Hippocampal formation (tissue), 2 donors: Measurements from ENCODE around the gene MEI1.

Experiments
- DNase-seq, 2 donors: peaks; one replicate each; lab custom pipeline; 2025; lab: John Stamatoyannopoulos, UW

The MEI1 gene

DNA sequence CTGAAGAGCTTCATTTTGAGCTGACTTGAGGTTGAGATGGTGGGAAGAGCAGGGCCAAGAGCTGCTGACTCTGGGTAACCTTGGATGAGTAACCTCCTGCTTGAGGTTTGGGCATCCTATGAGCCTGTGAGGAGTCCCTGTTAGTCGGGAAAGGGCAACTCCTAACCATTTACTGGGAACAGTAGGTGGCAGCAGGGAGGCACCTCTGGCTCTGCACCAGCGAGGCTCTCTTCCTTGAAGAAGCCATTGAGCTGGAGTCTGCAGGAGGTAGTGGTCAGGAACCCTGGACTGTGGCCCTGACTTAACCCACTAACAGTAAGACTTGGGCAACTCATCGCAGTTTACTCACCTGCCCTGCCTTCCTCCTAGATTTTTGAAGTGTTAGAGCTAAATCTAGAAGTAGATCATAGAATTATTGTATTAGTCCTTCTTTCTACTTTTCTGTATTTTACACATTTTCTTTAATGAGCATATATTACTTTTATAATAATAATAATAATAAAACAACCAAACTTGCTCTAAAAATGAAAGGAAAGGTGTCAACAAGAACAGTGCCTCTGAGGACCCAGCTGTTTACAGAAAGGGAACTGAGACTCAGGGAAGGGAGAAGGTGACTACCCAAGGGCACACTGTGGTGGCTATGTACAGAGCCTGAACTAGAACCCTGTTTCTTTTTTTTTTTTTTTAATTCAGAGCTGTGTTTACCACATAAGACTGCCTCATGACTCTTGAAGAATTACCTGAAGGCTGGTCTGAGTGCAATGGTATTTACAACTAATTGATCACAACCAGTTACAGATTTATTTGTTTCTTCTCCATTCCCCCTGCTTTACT is 47.5 kb downstream of the MEI1 start:
- DNase-seq = peak; percentile 47 to 49

DNA sequence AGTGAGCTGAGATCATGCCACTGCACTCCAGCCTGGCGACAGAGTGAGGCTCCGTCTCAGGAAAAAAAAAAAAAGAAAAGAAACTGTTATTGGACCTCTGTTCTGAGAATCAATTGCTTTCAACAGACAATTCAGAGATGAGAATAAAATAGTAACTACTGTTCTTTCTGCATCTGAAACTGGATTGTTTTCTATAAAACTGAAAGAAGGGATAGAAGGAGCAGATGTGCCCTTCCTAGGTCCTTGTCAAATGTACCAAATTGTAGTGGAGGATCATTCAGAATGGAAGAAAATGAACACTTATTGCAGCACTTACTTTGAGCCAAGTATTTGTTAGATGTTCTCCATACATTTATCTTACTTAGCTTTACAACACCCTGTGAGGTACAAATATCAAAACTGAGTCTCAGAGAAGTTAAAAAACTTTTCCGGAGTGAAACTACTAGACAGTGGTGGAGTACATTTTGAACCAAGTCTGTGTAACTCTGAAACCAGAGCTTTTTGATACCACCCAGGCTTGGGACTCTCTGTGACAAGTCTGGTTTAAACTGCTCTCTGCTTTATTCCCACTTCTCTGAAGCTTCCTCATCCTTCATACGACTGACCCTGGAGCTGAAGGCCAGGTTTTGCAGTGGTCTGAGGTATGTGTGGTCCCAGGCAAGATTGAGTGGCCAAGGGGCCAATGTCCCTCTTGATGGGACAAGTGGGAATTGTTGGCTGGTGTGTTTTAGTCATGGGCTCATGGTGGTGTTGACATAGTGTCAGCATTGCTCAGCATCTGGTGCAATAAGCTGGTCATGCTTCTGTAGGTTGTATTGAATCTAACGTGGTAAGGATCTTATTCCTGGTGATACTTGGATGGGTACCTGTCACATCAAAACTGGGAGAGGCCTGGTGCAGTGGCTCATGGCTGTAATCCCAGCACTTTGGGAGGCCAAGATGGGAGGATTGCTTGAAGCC is 53.0 kb downstream of the MEI1 start:
- DNase-seq = no peak

DNA sequence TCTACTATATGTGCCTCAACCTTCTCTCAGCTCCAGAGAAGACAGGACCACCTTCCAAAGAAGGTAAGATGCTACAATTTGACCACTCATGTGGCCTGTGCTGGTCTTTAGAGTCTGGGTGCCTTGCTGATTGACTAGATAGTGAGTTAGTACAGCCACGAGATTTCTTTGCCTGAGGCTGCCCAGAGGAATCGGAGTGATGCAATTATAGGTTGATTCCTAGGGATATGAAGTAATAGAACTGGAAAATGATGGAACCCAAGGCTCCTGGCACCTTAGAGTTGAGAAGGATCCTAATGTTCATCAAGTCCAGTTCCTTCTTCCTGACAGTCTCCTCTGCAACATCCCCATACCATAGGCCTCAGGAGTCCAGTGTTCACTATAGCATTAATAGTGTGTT is 54.7 kb downstream of the MEI1 start:
- no peak for DNase-seq

DNA sequence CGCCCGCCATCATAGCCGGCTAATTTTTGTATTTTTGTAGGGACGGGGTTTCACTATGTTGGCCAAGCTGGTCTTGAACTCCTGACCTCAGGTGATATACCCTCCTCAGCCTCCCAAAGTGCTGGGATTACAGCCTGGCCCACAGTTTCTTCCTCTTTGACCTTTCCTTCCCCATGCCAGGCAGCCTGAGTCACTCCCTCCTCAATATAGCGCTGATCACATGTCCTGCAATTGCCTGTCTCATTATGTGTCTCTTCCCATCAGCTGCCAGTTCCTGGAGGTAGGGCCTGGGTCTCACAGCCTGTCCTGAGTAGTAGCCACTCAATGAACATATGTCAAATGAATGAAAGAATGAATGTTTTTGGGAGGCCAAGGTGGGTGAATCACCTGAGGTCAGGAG is 58.2 kb downstream of the MEI1 start:
- DNase-seq = no peak

DNA sequence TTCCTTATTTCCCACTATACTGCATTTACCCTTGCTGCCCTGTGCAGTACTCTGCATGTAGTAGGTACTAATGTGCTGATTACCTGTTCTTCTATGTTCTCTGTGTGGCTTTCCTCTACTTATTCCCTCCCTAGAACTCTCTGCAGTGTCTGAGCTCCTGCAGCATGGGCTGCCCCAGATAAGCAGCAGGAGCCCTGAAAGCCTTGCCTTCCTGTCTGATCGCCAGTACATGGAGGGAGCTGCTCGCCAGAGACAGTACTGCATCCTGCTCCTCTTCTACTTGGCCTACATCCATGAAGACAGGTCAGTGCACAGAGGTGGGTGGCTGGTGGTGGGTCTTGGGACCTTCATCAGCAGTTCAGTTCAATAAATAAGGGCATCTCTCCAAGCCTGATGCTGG is 58.9 kb downstream of the MEI1 start:
- no peak for DNase-seq

DNA sequence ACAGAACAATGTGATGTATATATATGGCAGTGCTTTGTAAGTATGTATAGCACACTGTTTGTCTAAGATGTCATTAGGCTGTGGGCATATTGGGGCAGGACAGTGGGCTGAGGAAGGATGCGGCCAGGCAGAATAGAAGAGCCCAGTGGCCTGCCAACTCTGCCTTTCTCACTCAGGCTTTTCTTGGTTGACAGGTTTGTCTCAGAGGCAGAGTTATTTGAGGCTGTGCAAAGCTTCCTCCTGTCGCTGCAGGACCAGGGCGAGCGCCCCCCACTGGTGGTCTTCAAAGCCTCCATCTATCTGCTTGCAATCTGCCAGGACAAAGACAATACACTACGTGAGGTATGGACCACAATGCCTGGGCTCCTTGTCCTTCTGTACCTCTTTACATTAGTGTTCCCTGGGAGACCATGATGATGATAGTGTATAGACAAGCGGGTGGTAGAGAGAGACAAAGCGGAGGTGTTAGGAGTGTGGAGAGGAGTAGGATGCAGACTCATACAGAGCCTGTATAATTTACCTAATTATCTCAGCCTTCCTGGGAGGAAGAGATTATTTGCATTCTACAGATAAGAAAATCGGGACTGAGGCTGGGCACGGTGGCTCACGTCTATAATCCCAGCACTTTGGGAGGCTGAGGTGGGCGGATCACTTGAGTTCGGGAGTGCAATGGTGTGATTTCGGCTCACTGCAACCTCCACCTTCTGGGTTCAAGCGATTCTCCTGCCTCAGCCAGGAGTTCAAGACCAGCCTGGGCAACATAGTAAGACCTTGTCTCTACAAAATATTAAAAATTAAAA is 63.9 kb downstream of the MEI1 start:
- no peak for DNase-seq

DNA sequence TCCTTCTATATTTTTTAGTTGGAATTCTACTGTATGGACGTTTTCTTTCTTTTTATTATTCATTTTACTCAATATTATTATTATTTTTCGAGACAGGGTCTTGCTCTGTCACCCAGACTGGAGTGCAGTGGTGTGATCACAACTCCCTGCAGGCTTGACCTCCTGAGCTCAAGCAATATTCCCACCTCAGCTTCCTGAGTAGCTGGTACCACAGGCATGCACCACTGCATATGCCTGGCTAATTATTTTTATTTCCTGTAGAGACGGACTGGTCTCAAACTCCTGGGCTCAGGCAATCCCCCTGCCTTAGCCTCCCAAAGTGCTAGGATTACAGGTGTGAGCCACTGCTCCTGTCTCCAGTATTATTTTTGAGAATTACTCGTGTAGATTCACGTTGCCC is 67.2 kb downstream of the MEI1 start:
- DNase-seq = no peak

DNA sequence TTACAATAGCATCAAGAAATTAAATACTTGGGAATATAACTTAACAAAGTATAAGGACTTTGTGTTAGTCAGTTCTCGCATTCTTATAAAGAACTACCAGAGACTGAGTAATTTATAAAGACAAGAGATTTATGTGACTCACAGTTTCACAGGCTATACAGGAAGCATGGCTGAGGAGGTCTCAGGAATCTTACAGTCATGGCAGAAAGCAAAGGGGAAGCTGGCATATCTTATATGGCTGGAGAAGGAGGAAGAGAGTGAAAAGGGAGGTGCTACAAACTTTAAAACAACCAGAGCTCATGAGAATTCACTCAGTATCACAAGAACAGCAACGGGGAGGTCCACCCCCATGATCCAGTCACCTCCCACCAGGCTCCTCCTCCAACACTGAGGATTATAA is 69.1 kb downstream of the MEI1 start:
- no peak for DNase-seq

DNA sequence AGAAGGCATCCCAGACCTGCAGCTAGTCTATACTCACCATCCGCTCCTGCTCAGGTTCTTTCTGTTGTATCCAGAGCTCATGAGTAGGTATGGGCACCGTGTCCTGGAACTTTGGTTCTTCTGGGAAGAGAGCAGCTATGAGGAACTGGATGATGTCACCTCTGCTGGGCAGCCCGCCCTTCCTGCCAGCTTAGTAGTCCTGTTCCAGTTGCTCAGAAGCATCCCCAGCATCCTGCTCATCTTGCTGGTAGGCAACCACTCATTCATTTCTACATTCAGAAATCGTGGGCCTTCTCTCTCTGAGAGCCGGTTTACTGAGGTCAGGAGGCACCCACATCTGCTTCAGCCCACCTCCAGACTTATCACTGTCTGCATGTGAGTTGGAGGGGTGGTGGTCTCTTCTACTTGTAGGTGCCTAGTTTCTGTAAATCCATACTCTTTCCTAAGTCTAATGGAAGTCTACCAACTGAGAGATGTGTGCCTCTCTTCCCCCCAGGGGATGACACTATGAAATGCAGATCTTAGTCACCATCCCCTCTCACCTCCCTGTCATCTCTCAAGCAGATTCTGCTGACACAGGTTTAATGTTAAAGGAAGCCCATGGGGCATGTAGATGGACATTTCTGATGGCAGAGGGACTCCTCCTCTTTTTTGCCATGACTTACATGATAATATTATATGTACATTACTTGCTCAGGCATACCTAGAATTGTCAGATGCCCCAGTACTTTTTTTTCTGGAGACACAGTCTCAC is 71.6 kb downstream of the MEI1 start:
- no peak for DNase-seq

DNA sequence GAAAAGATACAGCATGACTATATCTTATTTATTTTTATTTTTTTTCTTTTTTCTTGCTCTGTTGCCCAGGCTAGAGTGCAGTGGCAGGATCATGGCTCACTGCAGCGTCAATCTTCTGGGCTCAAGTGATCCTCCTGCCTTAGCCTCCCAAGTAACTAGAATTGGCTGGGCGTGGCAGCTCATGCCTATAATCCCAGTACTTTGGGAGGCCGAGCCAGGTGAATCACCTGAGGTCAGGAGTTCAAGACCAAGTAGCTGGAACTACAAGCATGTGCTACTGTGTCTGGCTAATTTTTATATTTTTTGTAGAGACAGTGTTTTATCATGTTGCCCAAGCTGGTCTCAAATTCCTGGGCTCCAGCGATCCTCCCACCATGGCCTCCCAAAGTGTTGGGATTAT is 72.9 kb downstream of the MEI1 start:
- DNase-seq = no peak

DNA sequence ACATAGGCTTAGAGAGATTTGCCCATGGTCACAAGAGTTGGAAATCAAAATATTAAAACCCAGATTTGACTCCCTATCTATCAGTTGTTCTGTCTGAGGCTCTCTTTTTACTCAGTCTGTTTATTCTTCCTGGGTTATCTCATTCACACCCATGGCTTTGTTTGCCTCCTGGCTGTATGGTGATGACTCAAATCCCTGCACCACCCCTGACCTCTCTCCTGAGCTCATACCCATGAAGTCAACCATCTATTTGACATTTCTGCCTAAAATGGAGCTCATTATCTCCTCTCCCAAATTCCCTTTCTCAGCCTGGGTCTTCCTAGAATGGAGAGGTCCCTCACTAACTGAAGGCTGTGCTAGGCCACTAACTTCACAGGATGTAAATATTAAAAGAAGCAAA is 73.3 kb downstream of the MEI1 start:
- no peak for DNase-seq

DNA sequence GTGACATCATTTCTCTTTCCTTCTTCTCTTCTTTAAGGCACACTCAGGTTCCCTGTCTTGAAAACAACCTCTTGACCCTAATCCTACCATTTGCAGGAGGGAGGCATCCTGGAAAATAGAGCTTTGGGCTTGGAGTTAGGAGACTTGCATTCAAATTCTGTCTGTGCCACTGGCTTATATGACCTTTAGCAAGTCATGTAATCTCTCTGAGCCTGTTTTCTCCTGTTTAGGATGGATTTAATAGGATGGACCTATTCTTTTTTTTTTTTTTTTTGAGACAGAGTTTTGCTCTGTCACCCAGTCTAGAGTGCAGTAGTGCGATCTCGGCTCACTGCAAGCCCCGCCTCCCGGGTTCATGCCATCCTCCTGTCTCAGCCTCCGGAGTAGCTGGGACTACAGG is 76.0 kb downstream of the MEI1 start:
- no peak for DNase-seq

DNA sequence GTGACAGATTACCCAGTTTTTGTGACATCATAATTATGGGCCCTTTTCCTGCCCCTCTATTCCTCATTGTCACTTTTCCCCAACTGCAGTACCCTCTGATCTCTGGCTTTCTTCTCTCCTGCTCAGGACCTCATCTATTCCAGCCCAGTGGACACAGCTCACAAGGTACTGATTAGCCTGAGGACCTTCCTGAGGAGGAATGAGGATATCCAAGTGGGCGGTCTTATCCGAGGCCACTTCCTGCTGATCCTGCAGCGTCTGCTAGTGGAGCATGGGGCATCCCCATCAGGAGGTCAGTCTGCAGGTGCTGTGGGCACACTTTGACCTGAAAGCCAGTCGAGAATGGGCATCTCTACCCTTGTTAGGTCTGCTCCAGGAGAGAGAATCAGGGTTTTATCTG is 76.7 kb downstream of the MEI1 start:
- no peak for DNase-seq

DNA sequence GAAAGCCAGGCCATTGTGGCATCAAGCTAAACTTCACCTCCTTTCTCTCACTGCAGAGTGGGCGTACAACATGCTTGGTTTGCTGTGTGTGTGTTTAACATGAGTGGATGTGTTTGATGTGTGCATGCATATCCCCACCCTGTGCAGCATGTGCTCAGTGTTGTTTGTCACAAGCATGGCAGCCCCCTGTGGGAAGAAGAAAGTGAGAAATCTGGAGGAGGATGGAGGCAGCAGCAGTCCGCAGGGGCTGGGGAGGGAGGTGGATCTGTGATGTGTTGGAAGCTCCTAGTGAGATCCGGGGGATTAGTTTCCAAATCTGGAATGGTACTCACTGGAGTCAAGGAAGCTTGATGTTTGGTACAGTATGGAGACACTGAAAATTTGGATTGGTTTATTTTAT is 77.1 kb downstream of the MEI1 start:
- no peak for DNase-seq

DNA sequence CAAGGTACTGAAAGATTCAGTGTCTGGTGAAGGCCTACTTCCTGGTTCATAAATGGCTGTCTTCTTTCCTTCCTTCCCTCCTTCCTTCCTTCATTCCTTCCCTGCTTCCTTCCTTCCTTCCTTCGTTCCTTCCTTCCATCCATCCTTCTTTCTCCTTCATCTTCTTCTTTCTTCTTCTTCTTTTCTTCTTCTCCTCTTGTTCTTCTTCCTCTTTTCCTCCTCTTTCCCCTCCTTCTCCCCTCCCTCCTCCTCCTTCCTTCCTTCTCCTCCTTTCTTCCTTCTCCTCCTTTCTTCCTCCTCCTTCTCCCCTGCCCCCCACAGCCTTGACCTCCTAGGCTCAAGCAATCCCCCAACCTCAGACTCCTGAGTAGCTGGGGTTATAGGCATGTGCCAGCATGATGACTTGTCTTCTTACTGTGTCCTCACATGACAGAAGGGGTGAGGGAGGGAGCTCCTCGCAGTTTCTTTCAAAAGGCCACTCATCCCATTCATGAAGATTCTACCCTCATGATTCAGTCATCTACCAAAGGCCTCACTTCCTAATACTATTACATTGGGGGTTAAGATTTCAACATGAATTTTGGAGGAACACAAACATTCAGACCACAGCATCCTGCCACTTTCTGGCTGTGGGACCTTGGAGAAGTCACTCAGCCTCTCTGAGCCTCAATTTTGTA is 78.6 kb downstream of the MEI1 start:
- no peak for DNase-seq

DNA sequence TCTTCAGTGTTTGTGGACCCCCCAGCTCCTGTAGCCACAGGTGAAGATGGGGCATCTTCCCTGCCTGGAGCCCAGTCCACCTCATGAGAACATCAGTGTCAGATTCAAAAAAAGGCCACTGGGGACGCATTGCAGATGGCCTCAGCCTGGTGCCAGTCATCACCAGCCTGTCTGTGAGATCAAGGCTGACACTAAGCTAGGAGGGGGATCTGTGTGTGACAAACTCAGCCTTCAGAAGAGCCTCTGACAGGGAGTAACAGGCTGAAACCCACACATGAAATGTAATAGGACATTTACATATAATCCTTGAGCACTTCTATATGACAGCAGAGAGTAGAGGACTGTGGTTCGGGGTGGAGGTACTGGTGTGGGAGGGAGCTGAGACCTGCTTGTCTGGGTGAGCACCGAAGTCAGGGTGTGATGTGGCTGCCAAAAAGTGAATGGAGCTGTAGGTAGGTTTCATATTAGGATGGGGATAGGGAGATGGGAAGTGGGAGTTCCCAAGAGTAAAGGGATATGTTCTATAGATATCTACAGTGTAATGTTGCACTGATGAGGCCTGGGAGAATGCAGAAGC is 80.7 kb downstream of the MEI1 start:
- DNase-seq = no peak

DNA sequence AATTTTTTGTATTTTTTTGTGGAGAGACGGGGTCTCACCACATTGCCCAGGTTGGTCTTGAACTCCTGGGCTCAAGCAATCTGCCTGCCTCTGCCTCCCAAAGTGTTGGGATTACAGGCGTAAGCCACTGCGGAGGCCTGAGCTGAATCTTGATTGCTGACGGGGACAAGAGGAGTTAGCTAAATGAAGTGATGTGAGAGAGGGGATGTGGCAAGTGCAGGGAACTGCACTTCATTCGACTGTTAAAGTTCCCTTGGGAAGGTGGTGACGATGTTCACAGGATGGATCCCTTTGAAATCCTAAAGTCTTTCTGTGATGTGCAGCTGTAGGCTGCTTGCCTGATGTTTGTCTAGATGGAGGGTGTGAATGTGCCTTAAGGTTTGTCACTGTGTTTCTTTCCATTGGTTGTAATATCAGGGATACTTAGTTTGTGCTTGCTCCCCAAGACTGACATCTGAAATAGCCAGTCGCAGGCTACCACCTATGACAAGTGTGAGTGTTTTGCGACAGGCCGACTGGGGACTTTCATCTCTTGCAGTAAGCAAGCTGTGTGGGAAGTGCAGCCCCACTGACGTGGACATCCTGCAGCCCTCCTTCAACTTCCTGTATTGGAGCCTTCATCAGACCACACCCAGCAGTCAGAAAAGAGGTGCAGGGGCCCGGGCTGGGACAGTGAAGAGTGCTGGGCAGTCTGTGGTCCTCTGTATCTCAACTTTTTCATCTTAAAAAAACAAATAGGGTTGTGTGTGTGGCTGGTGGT is 81.6 kb downstream of the MEI1 start:
- DNase-seq = no peak

DNA sequence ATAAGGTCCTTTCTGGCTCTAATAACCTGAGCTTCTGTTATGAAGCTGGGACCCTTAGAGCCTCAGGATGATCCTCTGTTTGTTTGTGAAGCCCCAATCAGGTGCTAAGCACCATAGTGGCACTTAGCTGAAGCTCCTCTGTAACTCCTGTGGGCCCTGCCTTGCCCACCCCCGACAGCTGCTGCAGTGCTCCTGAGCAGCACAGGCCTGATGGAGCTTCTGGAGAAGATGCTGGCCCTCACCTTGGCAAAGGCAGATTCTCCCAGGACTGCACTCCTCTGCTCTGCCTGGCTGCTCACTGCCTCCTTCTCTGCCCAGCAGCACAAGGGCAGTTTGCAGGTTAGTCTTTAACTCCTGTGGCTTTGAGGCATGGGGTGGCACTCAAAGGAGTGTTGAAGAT is 82.2 kb downstream of the MEI1 start:
- no peak for DNase-seq

DNA sequence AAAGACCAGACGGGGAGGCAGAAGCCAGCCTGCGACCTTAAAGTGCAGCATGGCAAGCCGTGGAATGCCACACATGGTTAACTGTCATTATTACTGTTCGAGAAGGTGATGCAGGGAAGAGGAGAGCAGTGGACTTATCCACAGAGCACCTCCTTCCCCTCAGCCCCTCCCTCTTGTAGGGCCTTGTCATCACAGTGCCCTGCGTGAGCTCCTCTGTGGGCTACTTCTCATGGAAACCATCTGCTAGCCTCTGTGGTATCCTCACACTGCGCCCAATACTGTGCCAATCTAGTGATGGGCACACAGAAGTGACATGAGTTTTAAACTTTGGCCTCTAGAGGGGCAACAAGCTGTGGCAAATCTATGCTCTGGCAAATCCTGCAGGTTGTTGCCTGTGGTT is 83.0 kb downstream of the MEI1 start:
- DNase-seq = no peak

DNA sequence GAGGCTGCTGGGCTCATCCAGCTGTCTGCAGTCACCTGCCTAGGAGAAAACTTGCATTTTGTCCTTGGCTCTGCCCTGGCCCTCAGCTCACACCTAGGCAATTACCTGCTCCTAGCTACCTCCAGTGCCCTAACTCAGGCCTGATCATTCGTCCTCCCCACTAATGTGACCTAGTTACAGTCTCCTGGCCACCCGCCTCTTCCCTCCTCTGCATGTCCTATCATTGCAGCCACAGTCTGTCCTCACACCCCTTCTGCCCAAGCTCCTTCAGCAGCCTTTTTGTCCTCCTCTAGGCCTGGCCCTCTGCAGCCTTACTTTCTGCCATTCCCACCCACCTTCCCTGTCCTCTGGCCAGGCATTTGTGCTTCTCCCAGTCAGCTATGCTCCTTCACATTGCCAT is 83.4 kb downstream of the MEI1 start:
- no peak for DNase-seq
